GM19043 (cell line): ENCODE data around the gene CAMSAP2.
"Not testable (repeated sequence)": the region's sequence is repeated elsewhere in the genome, so short reads cannot be mapped to it uniquely, and the experiment has no call there.

Source experiments
- ATAC-seq: cut with Tn5 transposase; IDR thresholded peaks from one replicate; pipeline ENCODE4 v1.9.1; 2021; ENCODE audit warnings: low read depth; ENCODE audit not compliant: unreplicated experiment

The CAMSAP2 gene

DNA sequence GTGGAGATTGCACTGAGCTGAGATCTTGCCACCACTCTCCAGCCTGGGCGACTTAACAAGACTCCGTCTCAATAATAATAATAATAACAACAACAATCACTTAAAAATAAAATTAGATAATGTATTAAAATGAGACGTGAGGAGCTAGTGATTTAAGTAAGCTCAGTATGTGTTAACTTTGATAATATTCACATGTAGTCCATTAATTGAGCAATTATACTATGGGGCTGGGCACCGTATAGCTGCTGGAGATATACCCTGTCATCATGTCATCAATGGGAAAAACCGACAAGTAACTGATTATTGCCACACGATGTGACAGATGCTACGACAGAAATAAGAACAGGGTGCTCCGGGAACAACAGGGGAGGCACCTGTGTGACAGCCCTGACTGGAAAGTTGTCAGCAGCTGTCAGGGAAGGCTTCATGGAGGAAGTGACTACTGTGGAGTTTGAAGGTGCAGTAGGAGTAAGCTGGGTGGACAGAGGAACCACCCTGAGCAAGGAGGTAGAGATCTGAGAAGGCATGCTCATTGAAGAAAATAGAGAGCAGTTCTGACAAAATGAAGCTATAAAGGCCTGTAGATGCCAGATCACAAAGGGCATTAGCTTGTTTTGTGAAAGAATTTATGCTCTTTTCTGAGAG, 924 bp upstream of the CAMSAP2 start:
- ATAC-seq: no peak

DNA sequence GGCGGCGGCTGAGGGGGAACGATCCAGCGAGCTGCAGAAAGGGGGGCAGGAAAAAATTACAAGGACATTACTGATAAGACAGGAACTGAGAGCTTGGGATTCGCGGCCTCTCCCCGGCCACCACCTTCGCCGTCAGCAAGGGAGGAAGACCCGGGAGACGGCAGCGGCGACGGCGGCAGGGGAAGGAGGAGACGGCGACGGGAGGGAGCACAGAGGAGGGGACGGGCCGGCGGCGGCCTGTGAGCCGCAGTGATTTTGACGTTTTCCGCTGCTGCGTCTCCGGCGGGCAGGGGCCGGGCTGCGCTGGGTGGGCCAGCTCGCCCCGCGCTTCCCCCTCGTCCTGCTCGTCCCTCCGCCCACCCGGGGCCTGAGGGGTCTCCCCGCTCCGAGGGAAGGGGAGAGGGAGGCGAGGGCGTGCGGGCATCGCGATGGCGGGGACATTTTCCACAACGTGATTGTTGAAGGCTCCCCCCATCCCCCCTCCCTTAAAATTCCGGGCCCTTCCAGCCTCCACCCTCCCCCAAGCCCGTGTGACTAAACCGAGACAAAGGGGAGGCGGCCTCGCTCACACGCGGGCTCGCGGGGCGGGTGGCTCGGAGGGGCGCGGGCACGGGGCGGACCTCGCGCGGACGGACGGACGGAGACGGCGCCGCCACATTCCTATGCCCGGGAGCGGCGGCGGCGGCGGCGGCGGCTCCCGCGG, 407 bp downstream of the CAMSAP2 start:
- ATAC-seq: no peak

GRCh38 chr1:200739702-200740570, 1.2 kb downstream of the CAMSAP2 start:
- ATAC-seq: no peak

GRCh38 chr1:200740571-200741208, 2.0 kb downstream of the CAMSAP2 start:
- no peak for ATAC-seq

GRCh38 chr1:200741551-200742207, 3.0 kb downstream of the CAMSAP2 start:
- no peak for ATAC-seq

- ATAC-seq: no peak
Observed at GRCh38 chr1:200744143-200744542, 5.5 kb downstream of the CAMSAP2 start.

GRCh38 chr1:200749090-200749489, 10.4 kb downstream of the CAMSAP2 start:
- no peak for ATAC-seq

- not testable (repeated sequence) for ATAC-seq
Observed at GRCh38 chr1:200750749-200751148, 12.1 kb downstream of the CAMSAP2 start.

- ATAC-seq: no peak
Observed at GRCh38 chr1:200751717-200752116, 13.0 kb downstream of the CAMSAP2 start.

- no peak for ATAC-seq
Observed at GRCh38 chr1:200753650-200754198, 15.0 kb downstream of the CAMSAP2 start.

DNA sequence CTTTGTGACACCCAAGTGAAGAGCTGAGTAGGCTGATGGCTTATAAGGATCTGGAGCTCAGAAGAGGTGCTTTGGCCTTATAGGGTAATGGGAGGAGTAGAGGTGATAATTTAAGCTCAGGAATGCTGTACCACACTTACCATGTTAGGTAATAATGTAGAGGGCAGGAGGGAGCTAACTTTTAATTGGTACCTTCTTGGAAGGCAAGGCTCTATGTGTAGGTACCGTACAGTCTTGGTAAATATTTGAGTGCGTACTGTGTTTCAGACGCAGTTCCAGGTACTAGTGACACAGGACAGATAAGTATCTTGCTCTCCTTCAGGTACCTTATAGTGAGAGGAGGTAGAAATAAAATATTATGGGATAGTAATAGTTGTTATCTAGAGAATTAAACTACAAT, 16.8 kb downstream of the CAMSAP2 start:
- no peak for ATAC-seq

DNA sequence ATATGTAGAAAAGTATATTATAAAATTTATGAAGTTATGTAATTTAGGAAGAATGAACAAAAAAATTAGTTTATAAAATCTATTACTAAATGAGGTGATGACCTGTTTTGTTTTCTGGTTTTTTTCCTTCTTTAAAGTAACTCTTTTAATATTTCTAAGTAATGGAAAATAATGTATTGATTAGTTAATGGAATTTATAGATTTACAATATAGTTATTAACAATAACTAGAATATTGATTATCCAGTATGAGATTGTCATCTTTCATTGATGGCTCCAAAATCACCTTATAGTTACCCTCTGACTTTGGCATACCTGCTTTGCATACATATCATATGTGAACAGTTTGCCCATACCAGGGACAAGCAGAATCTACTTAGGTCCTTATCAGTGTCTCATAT, 23.4 kb downstream of the CAMSAP2 start:
- ATAC-seq: no peak

GRCh38 chr1:200767321-200767720, 28.6 kb downstream of the CAMSAP2 start:
- ATAC-seq: no peak

GRCh38 chr1:200771625-200772555, 33.2 kb downstream of the CAMSAP2 start:
- ATAC-seq: no peak

GRCh38 chr1:200774311-200774710, 35.6 kb downstream of the CAMSAP2 start:
- ATAC-seq: peak; percentile 62

GRCh38 chr1:200774735-200775444, 36.2 kb downstream of the CAMSAP2 start:
- no peak for ATAC-seq

GRCh38 chr1:200775850-200776249, 37.2 kb downstream of the CAMSAP2 start:
- ATAC-seq: no peak

DNA sequence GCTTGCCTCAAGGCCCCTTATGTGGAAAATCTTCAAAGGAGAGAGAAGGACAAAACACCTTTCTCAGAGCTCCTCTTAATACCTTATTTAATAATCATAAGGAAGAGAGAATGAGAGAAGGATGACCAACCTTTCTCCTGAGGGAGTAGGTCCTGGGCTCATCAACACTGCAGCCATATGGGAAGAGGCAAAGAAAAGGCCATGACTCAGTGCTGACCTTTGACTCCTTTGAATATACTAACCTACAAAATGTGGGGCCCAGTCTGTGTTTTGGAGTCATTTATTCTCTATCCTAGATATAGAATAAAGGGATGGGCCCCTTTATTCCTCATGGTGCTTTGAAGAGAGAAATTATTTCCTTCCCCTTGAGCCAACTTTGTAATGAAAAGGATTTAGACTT, 38.3 kb downstream of the CAMSAP2 start:
- ATAC-seq: no peak
